ENCODE measurements around the gene LMNTD2. TPM values are rescaled to one million over a fixed set of nuclear protein-coding genes. Genes with fewer than 3 reads are reported as not detected.

The LMNTD2 gene
- total and polyA plus RNA-seq, 2 donors (not counting 3 experiments of a cell fraction or from before 2014, with no cell fraction given), result 2.1 to 2.6 TPM

DNA sequence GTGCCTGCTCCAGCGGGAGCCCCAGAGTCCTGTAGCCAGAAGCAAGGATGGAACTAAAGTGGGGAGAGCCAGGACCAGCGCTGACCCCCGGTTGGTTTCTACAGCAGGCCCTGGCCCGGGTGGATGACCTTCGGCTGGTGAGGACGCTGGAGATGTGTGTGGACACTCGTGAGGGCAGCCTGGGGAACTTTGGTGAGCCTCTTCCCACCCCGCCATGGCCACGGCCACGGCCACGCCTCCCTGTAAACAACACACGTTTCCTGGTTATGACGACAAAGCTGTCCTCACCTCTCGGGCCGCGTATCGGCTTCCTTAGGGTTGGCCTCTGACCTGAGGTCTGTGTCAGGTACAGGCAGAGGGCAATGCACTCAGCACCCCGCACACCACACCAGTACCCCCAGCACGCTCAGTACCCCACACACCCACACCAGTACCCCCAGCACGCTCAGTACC lies 19.1 kb downstream of the LMNTD2 start:
- ChIA-PET POLR2A (no interaction called here), CTCF (no interaction called here)
- no TSS peak for BruUV-seq (replicated peaks)
- Histone ChIP-seq H3K4me2 (ENCODE audit: insufficient read depth, low read length) (no peak overlapping the region), H3K4me3 (replicated peaks in 1 of 3; ENCODE audit: insufficient read depth in 1 of 3, low read depth in 1 of 3, low read length in 3 of 3) (no peak overlapping the region), H3K36me3 (ENCODE audit: control insufficient read depth in 2 of 2, extremely low read depth in 1 of 2, insufficient read depth in 2 of 2, low read length in 2 of 2) (no peaks in the 10 kb centered on the region), H3K9me1 (replicated peaks; ENCODE audit: control insufficient read depth, extremely low read depth, insufficient read depth, low read length) (no peaks in the 10 kb centered on the region), H3K9me3 (replicated peaks; ENCODE audit: control insufficient read depth, insufficient read depth, low read length) (no peaks in the 10 kb centered on the region), H3K9ac (replicated peaks; ENCODE audit: extremely low read depth, insufficient read depth, low read length) (no peak overlapping the region), H4K20me1 (replicated peaks; ENCODE audit: control insufficient read depth, extremely low read depth, insufficient read depth, low read length) (no peaks in the 10 kb centered on the region), H3K4me1 (ENCODE audit: control insufficient read depth, extremely low read depth, insufficient read depth, low read length) (peaks cover 3% of the 10 kb centered on the region), H3K27ac (ENCODE audit: insufficient read depth, low read depth, low read length) (no peak overlapping the region), H3K79me2 (ENCODE audit: control insufficient read depth, insufficient read depth, low read length) (no peaks in the 10 kb centered on the region), H2AFZ (ENCODE audit: low read depth, low read length) (no peak overlapping the region), H3K27me3 (ENCODE audit: control insufficient read depth in 2 of 2, insufficient read depth in 2 of 2, low read length in 2 of 2) (no peaks in the 10 kb centered on the region)
- FAIRE-seq (no peak), DNase-seq (ENCODE audit: low read depth, low spot score) (no peak)
- intact Hi-C loops (cut with micrococcal nuclease) (no loop called here), dilution Hi-C loops (cut with MboI; ENCODE audit: extremely low pct_ligation_motif_present, low sequenced_read_pairs) (no loop called here)
- TF ChIP-seq POLR2AphosphoS5 (IDR thresholded peaks at IDR 0.05; ENCODE audit: insufficient read depth, low read depth, low read length), result no peak
- TF ChIP-seq JUN (IDR thresholded peaks at IDR 0.05; ENCODE audit: borderline replicate concordance, insufficient read depth, insufficient read length, low read depth), result no peak
- TF ChIP-seq FOS (IDR thresholded peaks at IDR 0.05; ENCODE audit: borderline replicate concordance, insufficient read depth, low read length), result no peak
- TF ChIP-seq, protein P1, sequence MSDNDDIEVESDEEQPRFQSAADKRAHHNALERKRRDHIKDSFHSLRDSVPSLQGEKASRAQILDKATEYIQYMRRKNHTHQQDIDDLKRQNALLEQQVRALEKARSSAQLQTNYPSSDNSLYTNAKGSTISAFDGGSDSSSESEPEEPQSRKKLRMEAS (IDR thresholded peaks at IDR 0.05; ENCODE audit: insufficient read depth, insufficient read length), result no peak
- TF ChIP-seq POLR2A (IDR thresholded peaks at IDR 0.05; ENCODE audit: low read depth, low read length), result no peak
- no peak for TF ChIP-seq GATA2 (IDR thresholded peaks at IDR 0.05; ENCODE audit: insufficient read depth, insufficient read length, low read depth, low read length)
- no peak for TF ChIP-seq MYC (IDR thresholded peaks at IDR 0.05; ENCODE audit: low read depth, low read length)
- TF ChIP-seq EZH2 (IDR thresholded peaks at IDR 0.05; ENCODE audit: borderline replicate concordance, low read depth, low read length, severe bottlenecking), result no peak
- TF ChIP-seq, protein P2, sequence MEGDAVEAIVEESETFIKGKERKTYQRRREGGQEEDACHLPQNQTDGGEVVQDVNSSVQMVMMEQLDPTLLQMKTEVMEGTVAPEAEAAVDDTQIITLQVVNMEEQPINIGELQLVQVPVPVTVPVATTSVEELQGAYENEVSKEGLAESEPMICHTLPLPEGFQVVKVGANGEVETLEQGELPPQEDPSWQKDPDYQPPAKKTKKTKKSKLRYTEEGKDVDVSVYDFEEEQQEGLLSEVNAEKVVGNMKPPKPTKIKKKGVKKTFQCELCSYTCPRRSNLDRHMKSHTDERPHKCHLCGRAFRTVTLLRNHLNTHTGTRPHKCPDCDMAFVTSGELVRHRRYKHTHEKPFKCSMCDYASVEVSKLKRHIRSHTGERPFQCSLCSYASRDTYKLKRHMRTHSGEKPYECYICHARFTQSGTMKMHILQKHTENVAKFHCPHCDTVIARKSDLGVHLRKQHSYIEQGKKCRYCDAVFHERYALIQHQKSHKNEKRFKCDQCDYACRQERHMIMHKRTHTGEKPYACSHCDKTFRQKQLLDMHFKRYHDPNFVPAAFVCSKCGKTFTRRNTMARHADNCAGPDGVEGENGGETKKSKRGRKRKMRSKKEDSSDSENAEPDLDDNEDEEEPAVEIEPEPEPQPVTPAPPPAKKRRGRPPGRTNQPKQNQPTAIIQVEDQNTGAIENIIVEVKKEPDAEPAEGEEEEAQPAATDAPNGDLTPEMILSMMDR (IDR thresholded peaks at IDR 0.05; ENCODE audit: extremely low read depth in 1 of 2, insufficient read depth in 1 of 2, low read depth in 1 of 2, low read length in 2 of 2), result no peak
